ENCODE data around the gene SLC22A5. TPM values are rescaled to one million over a fixed set of nuclear protein-coding genes. Genes with fewer than 3 reads are reported as not detected.

SLC22A5 gene
- total RNA-seq, 1 experiment from 2014 or later, result 3.6 TPM

DNA sequence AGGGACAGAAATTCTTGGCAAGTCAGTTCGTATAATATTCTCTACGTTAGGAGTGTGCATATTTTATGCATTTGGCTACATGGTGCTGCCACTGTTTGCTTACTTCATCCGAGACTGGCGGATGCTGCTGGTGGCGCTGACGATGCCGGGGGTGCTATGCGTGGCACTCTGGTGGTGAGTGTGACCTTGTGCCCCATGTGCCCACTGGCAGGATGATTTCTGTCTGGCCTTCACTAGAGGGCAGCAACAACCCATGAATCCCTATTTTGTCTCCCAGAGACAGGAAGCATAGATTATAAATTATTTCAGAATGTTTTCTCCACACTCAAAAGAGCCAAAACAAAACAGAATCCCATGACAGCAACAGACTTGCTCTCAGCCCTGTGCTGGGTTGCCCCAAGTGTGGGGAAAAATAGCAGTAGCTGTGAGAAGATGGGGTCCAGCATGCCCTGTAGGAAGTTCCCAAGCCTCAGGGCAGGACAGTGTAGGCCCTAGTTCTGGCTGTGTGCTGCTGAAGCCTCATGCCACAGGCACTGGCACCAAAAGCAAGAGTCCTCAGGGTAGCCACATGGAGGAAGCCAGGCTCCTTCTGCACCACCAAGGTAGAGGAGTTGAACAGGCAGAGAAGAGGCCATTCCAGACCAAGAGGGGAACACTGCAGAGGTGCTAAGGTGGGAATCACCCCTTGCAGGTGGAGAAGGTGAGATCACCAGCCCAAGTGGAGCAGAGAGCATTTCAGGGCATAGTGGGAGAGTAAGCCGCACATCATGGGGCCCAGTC lies 16.0 kb downstream of the SLC22A5 start:
- Mint-ChIP-seq H3K27me3 (ENCODE audit: low read depth) (no peaks in the 10 kb centered on the region), H3K27ac (no peak overlapping the region), H3K4me3 (no peak overlapping the region), H3K9me3 (no peaks in the 10 kb centered on the region), H3K4me1 (peaks cover 8% of the 10 kb centered on the region), H3K36me3 (no peaks in the 10 kb centered on the region)
- ChIA-PET POLR2A (no interaction called here), CTCF (interaction anchor here (1.6 to 4.2 kb wide), 5 partner anchors 13 to 116 kb away, joined by 6 to 62 read pairs (median 27); no protein-coding TSS in a partner anchor)
- DNase-seq (ENCODE audit: low spot score), result no peak
- TF ChIP-seq, protein P1, sequence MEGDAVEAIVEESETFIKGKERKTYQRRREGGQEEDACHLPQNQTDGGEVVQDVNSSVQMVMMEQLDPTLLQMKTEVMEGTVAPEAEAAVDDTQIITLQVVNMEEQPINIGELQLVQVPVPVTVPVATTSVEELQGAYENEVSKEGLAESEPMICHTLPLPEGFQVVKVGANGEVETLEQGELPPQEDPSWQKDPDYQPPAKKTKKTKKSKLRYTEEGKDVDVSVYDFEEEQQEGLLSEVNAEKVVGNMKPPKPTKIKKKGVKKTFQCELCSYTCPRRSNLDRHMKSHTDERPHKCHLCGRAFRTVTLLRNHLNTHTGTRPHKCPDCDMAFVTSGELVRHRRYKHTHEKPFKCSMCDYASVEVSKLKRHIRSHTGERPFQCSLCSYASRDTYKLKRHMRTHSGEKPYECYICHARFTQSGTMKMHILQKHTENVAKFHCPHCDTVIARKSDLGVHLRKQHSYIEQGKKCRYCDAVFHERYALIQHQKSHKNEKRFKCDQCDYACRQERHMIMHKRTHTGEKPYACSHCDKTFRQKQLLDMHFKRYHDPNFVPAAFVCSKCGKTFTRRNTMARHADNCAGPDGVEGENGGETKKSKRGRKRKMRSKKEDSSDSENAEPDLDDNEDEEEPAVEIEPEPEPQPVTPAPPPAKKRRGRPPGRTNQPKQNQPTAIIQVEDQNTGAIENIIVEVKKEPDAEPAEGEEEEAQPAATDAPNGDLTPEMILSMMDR (IDR thresholded peaks at IDR 0.05), result 0 out of 2 replicates have a peak, but pooled peaks have one; percentile 15
- TF ChIP-seq, protein P2, sequence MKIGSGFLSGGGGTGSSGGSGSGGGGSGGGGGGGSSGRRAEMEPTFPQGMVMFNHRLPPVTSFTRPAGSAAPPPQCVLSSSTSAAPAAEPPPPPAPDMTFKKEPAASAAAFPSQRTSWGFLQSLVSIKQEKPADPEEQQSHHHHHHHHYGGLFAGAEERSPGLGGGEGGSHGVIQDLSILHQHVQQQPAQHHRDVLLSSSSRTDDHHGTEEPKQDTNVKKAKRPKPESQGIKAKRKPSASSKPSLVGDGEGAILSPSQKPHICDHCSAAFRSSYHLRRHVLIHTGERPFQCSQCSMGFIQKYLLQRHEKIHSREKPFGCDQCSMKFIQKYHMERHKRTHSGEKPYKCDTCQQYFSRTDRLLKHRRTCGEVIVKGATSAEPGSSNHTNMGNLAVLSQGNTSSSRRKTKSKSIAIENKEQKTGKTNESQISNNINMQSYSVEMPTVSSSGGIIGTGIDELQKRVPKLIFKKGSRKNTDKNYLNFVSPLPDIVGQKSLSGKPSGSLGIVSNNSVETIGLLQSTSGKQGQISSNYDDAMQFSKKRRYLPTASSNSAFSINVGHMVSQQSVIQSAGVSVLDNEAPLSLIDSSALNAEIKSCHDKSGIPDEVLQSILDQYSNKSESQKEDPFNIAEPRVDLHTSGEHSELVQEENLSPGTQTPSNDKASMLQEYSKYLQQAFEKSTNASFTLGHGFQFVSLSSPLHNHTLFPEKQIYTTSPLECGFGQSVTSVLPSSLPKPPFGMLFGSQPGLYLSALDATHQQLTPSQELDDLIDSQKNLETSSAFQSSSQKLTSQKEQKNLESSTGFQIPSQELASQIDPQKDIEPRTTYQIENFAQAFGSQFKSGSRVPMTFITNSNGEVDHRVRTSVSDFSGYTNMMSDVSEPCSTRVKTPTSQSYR (CRISPR knock-in tag; IDR thresholded peaks at IDR 0.05), result no peak
- peak; percentile 46 for ATAC-seq

DNA sequence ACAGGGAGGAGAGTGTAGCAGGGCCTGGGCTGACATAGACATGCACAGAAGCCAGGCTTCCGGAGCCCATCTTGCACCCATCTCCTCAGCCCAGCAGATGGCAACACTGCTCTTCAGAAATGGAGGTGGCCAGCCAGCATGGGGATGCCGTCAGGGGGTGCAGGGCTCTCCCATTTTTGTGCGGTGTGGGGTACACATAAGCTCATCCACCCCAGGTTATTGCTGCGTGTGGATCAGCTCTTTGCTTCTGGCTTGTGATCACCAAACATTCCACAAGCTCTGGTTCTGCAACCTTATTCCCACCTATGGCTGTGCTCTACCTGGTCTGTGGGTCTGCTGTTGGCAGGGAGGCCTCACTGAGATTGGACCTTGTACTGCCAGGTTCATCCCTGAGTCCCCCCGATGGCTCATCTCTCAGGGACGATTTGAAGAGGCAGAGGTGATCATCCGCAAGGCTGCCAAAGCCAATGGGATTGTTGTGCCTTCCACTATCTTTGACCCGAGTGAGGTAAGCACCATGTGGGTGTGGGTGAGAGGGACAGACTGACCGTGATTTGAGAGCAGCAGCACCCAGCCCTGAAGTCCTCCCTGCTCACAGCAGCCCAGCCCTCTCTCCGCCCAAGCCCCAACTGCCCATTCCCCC lies 17.3 kb downstream of the SLC22A5 start:
- TF ChIP-seq ZNF416 (CRISPR knock-in tag; IDR thresholded peaks at IDR 0.05) (no peak), KAT7 (CRISPR knock-in tag; IDR thresholded peaks at IDR 0.05; ENCODE audit: borderline replicate concordance) (no peak), NR3C1 (CRISPR knock-in tag; conservative IDR thresholded peaks at IDR 0.05; ENCODE audit: low read depth) (no peak), ETV6 (CRISPR knock-in tag; IDR thresholded peaks at IDR 0.05) (0 out of 2 replicates have a peak, but pooled peaks have one; percentile 30), ZNF219 (CRISPR knock-in tag; IDR thresholded peaks at IDR 0.05; ENCODE audit: borderline replicate concordance) (no peak), ESRRA (CRISPR knock-in tag; IDR thresholded peaks at IDR 0.05; ENCODE audit: borderline replicate concordance) (no peak), ATF3 (CRISPR knock-in tag; conservative IDR thresholded peaks at IDR 0.05) (no peak), GRHL2 (CRISPR knock-in tag; IDR thresholded peaks at IDR 0.05; ENCODE audit: insufficient replicate concordance, severe bottlenecking) (no peak)
- TF ChIP-seq, protein P1 (IDR thresholded peaks at IDR 0.05), result peak; percentile 46; the same call in 1 of the 2 replicates
- Mint-ChIP-seq H3K36me3 (no peaks in the 10 kb centered on the region), H3K4me1 (peaks cover 8% of the 10 kb centered on the region), H3K4me3 (no peak overlapping the region), H3K27me3 (ENCODE audit: low read depth) (no peaks in the 10 kb centered on the region), H3K9me3 (no peaks in the 10 kb centered on the region), H3K27ac (no peak overlapping the region)
- peak; percentile 74 for DNase-seq (ENCODE audit: low spot score)
- ChIA-PET CTCF (interaction anchor here (0.6 to 4.2 kb wide), 29 partner anchors 8 to 652 kb away, joined by 3 to 62 read pairs (median 4); partner anchors contain the start of genes CCNI2, KIF3A, SLC22A4 and SLC22A5), POLR2A (interaction anchor here (1.2 kb wide), 1 partner anchor 91 kb away, joined by 3 read pairs; no protein-coding TSS in a partner anchor)
- ATAC-seq, result peak; percentile 95

GRCh38 chr5:132387640-132388117 lies 18.2 kb downstream of the SLC22A5 start:
- Mint-ChIP-seq H3K4me1 (peaks cover 8% of the 10 kb centered on the region), H3K36me3 (no peaks in the 10 kb centered on the region), H3K27me3 (ENCODE audit: low read depth) (no peaks in the 10 kb centered on the region), H3K27ac (no peak overlapping the region), H3K4me3 (no peak overlapping the region), H3K9me3 (no peaks in the 10 kb centered on the region)
- no peak for DNase-seq (ENCODE audit: low spot score)
- POLR2A ChIA-PET, result interaction anchor here (1.2 kb wide), 1 partner anchor 90 kb away, joined by 3 read pairs; no protein-coding TSS in a partner anchor
- ATAC-seq, result no peak
- CTCF ChIA-PET, result interaction anchor here (0.6 to 4.2 kb wide), 13 partner anchors 9 to 652 kb away, joined by 4 to 62 read pairs (median 5); partner anchors contain the start of genes SLC22A4 and SLC22A5
- TF ChIP-seq ZSCAN18 (CRISPR knock-in tag; IDR thresholded peaks at IDR 0.05), result no peak
- TF ChIP-seq ZNF671 (CRISPR knock-in tag; IDR thresholded peaks at IDR 0.05), result no peak
- TF ChIP-seq, protein P3, sequence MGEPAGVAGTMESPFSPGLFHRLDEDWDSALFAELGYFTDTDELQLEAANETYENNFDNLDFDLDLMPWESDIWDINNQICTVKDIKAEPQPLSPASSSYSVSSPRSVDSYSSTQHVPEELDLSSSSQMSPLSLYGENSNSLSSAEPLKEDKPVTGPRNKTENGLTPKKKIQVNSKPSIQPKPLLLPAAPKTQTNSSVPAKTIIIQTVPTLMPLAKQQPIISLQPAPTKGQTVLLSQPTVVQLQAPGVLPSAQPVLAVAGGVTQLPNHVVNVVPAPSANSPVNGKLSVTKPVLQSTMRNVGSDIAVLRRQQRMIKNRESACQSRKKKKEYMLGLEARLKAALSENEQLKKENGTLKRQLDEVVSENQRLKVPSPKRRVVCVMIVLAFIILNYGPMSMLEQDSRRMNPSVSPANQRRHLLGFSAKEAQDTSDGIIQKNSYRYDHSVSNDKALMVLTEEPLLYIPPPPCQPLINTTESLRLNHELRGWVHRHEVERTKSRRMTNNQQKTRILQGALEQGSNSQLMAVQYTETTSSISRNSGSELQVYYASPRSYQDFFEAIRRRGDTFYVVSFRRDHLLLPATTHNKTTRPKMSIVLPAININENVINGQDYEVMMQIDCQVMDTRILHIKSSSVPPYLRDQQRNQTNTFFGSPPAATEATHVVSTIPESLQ (CRISPR knock-in tag; IDR thresholded peaks at IDR 0.05), result no peak
- TF ChIP-seq ZNF317 (CRISPR knock-in tag; IDR thresholded peaks at IDR 0.05; ENCODE audit: borderline replicate concordance, low read depth), result no peak
- no peak for TF ChIP-seq TEAD4 (CRISPR knock-in tag; IDR thresholded peaks at IDR 0.05)
- TF ChIP-seq HMGA2 (CRISPR knock-in tag; IDR thresholded peaks at IDR 0.05), result no peak

Measured in WTC11 (cell line).